H1 (cell line): ENCODE data around the gene SLC25A11. TPM values are rescaled to one million over a fixed set of nuclear protein-coding genes. Genes with fewer than 3 reads are reported as not detected.

Experiments
- BCL11A ChIP-seq, 2 experiments: IDR thresholded peaks; one replicate each; pipeline ENCODE4 v1.6.1; 2011; ENCODE audit warnings: low read depth in 2 of 2, low read length in 2 of 2, mild to moderate bottlenecking in 2 of 2
- CHD7 ChIP-seq: fragments of 300-600 bp; sonication (generic); IDR thresholded peaks from 2 replicates; pipeline ENCODE4 v1.7.1; 2012; ENCODE audit warnings: low read length, moderate library complexity, mild to moderate bottlenecking, inconsistent platforms; ENCODE audit not compliant: insufficient replicate concordance
- HDAC6 ChIP-seq: IDR thresholded peaks from one replicate; pipeline ENCODE4 v1.7.1; 2012; ENCODE audit warnings: low read depth, mild to moderate bottlenecking, inconsistent platforms, low read length, moderate library complexity
- PHF8 ChIP-seq: fragments of 200-600 bp; sonication (generic); conservative IDR thresholded peaks from 2 replicates; pipeline ENCODE4 v1.7.1; 2012; ENCODE audit warnings: low read depth, mild to moderate bottlenecking, inconsistent platforms, low read length, moderate library complexity
- POLR2A ChIP-seq, 2 experiments: IDR thresholded peaks; 1 replicate in 1 of 2; 2 replicates in 1 of 2; pipeline ENCODE4 v1.6.1; 2011; ENCODE audit warnings: low read depth in 2 of 2, low read length in 2 of 2, mild to moderate bottlenecking in 2 of 2; ENCODE audit errors: control extremely low read depth in 1 of 2
- POLR2AphosphoS5 ChIP-seq: IDR thresholded peaks from 2 replicates; pipeline ENCODE4 v1.6.1; 2011; ENCODE audit warnings: low read depth, low read length
- SAP30 ChIP-seq: fragments of 300-600 bp; sonication (generic); IDR thresholded peaks from 2 replicates; pipeline ENCODE4 v1.7.1; 2012; ENCODE audit warnings: low read length, moderate library complexity, mild to moderate bottlenecking, inconsistent platforms; ENCODE audit not compliant: insufficient read depth, insufficient replicate concordance
- SUZ12 ChIP-seq: fragments of 200-600 bp; sonication (generic); IDR thresholded peaks from 2 replicates; pipeline ENCODE4 v1.6.1; 2012; ENCODE audit warnings: mild to moderate bottlenecking, inconsistent platforms, low read length, moderate library complexity, mixed read lengths
- TAF1 ChIP-seq: IDR thresholded peaks from 2 replicates; pipeline ENCODE4 v1.6.1; 2011; ENCODE audit warnings: mild to moderate bottlenecking, low read depth, low read length
- TEAD4 ChIP-seq: IDR thresholded peaks from 2 replicates; pipeline ENCODE4 v1.6.1; 2012; ENCODE audit warnings: low read depth, low read length, inconsistent platforms, mixed read lengths
- polyA plus RNA-seq, 7 experiments: library from polyadenylated mRNA; depleted of rRNA in 3 of 7; stranded (reverse) in 5 of 7; unstranded in 2 of 7; fragments of >200 nt in 5 of 7; fragments of 200-250 nt in 2 of 7; gene quantifications; 1 replicate in 5 of 7; 2 replicates in 1 of 7; 4 replicates in 1 of 7; pipeline versions ENCODE4 v1.2.1 to v1.2.3, GENCODE V29; 2011 to 2013; ENCODE audit warnings: missing spikeins in 2 of 7, mixed read lengths in 2 of 7
- total RNA-seq: library from RNA; stranded (reverse); fragmentation: NEBNext Ultra II Directional; extraction: Animal tissue kit (Norgen Biotek cat#: 25700); gene quantifications from 2 replicates; pipeline ENCODE4 v1.2.1, GENCODE V29; 2021

The SLC25A11 gene
- total and polyA plus RNA-seq, 2 of the 8 experiments (the other 6 are each of a cell fraction or from before 2014, with no cell fraction given), result 55.9 to 97.0 TPM

GRCh38 chr17:4887581-4887980, 52.3 kb downstream of the SLC25A11 start (continued):
- TF ChIP-seq CHD7, result no peak
- no peak for TF ChIP-seq POLR2AphosphoS5
- TF ChIP-seq SUZ12, result no peak
- no peak for TF ChIP-seq POLR2A (IDR thresholded peaks at IDR 0.05; ENCODE audit: control extremely low read depth in 1 of 2, low read depth in 2 of 2, low read length in 2 of 2)
- TF ChIP-seq SAP30, result no peak
- TF ChIP-seq BCL11A (IDR thresholded peaks at IDR 0.05; ENCODE audit: low read depth in 2 of 2, low read length in 2 of 2), result no peak
- no peak for TF ChIP-seq TEAD4
- no peak for TF ChIP-seq PHF8
- no peak for TF ChIP-seq HDAC6
- no peak for TF ChIP-seq TAF1
